WTC11 (cell line): ENCODE results near the gene SPO11. TPM values are rescaled to one million over a fixed set of nuclear protein-coding genes. Genes with fewer than 3 reads are reported as not detected.

Experiments
- ATAC-seq: fragments of 200-7000 bp; cut with Tn5 transposase; 2 replicates; pipeline ENCODE4 v1.10.0; 2021; ENCODE audit warnings: mild to moderate bottlenecking, moderate library complexity
- CTCF ChIA-PET: fragments of 300-600 bp; sonication (Branson Sonifier 250); formaldehyde crosslinking; loops from one replicate; lab custom pipeline; 2021; ENCODE audit warnings: antibody characterized with exemption; lab: Charles Lee
- POLR2A ChIA-PET: fragments of 350-600 bp; sonication (Branson Sonifier 250); formaldehyde crosslinking; loops from one replicate; lab custom pipeline; 2021; ENCODE audit warnings: antibody characterized with exemption; lab: Charles Lee
- DNase-seq: peaks from one replicate; pipeline ENCODE4 v3.0.0; 2021; ENCODE audit warnings: low spot score
- H3K27ac Mint-ChIP-seq: 2 replicates; pipeline ENCODE4 v1.8.0; 2021; ENCODE audit warnings: mixed read lengths
- H3K27me3 Mint-ChIP-seq: 2 replicates; pipeline ENCODE4 v1.8.0; 2021; ENCODE audit warnings: low read depth, mild to moderate bottlenecking, moderate library complexity, mixed read lengths
- H3K36me3 Mint-ChIP-seq: 2 replicates; pipeline ENCODE4 v1.8.0; 2021; ENCODE audit warnings: mixed read lengths
- H3K4me1 Mint-ChIP-seq: 2 replicates; pipeline ENCODE4 v1.8.0; 2022; ENCODE audit warnings: mixed read lengths
- H3K4me3 Mint-ChIP-seq: 2 replicates; pipeline ENCODE4 v1.8.0; 2021; ENCODE audit warnings: mild to moderate bottlenecking, moderate library complexity, mixed read lengths
- H3K9me3 Mint-ChIP-seq: 2 replicates; pipeline ENCODE4 v1.8.0; 2021; ENCODE audit warnings: mixed read lengths
- AFF4 ChIP-seq: sonication (generic); formaldehyde crosslinking; IDR thresholded peaks from 2 replicates; pipeline ENCODE4 v1.8.1; 2023; ENCODE audit warnings: mild to moderate bottlenecking, missing genetic modification reagents, borderline replicate concordance
- CREB1 ChIP-seq: sonication (generic); formaldehyde crosslinking; IDR thresholded peaks from 2 replicates; pipeline ENCODE4 v1.8.0; 2023; ENCODE audit warnings: mild to moderate bottlenecking, missing genetic modification reagents
- E2F4 ChIP-seq: sonication (generic); formaldehyde crosslinking; IDR thresholded peaks from 2 replicates; pipeline ENCODE4 v1.8.1; 2022; ENCODE audit warnings: low read depth, mild to moderate bottlenecking, moderate library complexity, missing genetic modification reagents, borderline replicate concordance
- FOXJ3 ChIP-seq: sonication (generic); formaldehyde crosslinking; IDR thresholded peaks from 2 replicates; pipeline ENCODE4 v1.9.0; 2021; ENCODE audit warnings: missing genetic modification reagents, mild to moderate bottlenecking, borderline replicate concordance
- FOXP1 ChIP-seq: sonication (generic); formaldehyde crosslinking; IDR thresholded peaks from 2 replicates; pipeline ENCODE4 v1.8.0; 2022; ENCODE audit warnings: missing genetic modification reagents, mild to moderate bottlenecking, moderate library complexity, borderline replicate concordance
- HMGA2 ChIP-seq: fragments of 250-450 bp; sonication (Bioruptor Pico); IDR thresholded peaks from 2 replicates; pipeline ENCODE4 v1.4.0; 2021; ENCODE audit warnings: mild to moderate bottlenecking, moderate library complexity
- MAX ChIP-seq: sonication (generic); formaldehyde crosslinking; IDR thresholded peaks from 2 replicates; pipeline ENCODE4 v1.8.0; 2022; ENCODE audit warnings: mild to moderate bottlenecking, missing genetic modification reagents
- MLX ChIP-seq: sonication (generic); formaldehyde crosslinking; IDR thresholded peaks from 2 replicates; pipeline ENCODE4 v1.8.1; 2023; ENCODE audit warnings: mild to moderate bottlenecking, missing genetic modification reagents, moderate library complexity
- OVOL2 ChIP-seq: fragments of 250-450 bp; sonication (Bioruptor Pico); IDR thresholded peaks from 2 replicates; pipeline ENCODE4 v1.9.0; 2021; ENCODE audit warnings: mild to moderate bottlenecking, borderline replicate concordance
- PRRX2 ChIP-seq: fragments of 250-450 bp; sonication (Bioruptor Pico); IDR thresholded peaks from 2 replicates; pipeline ENCODE4 v1.8.0; 2021; ENCODE audit warnings: mild to moderate bottlenecking
- RORB ChIP-seq: fragments of 250-450 bp; sonication (Bioruptor Pico); IDR thresholded peaks from 2 replicates; pipeline ENCODE4 v1.9.0; 2021; ENCODE audit warnings: mild to moderate bottlenecking
- SP1 ChIP-seq: sonication (generic); formaldehyde crosslinking; conservative IDR thresholded peaks from 2 replicates; pipeline ENCODE4 v1.8.1; 2022; ENCODE audit warnings: missing genetic modification reagents
- TCF7 ChIP-seq: sonication (generic); formaldehyde crosslinking; IDR thresholded peaks from 2 replicates; pipeline ENCODE4 v1.8.0; 2022; ENCODE audit warnings: mild to moderate bottlenecking, low read depth, missing genetic modification reagents, moderate library complexity
- TEAD4 ChIP-seq: sonication (generic); formaldehyde crosslinking; IDR thresholded peaks from 2 replicates; pipeline ENCODE4 v1.8.0; 2022; ENCODE audit warnings: mild to moderate bottlenecking, missing genetic modification reagents
- TP53 ChIP-seq: sonication (generic); formaldehyde crosslinking; IDR thresholded peaks from 2 replicates; pipeline ENCODE4 v1.8.1; 2023; ENCODE audit warnings: mild to moderate bottlenecking, missing genetic modification reagents
- ZNF138 ChIP-seq: sonication (generic); formaldehyde crosslinking; conservative IDR thresholded peaks from 2 replicates; pipeline ENCODE4 v1.8.1; 2022; ENCODE audit warnings: mild to moderate bottlenecking, moderate library complexity, missing genetic modification reagents
- ZNF219 ChIP-seq: sonication (generic); formaldehyde crosslinking; IDR thresholded peaks from 2 replicates; pipeline ENCODE4 v1.8.0; 2023; ENCODE audit warnings: missing genetic modification reagents, mild to moderate bottlenecking, borderline replicate concordance
- ZNF263 ChIP-seq: sonication (generic); formaldehyde crosslinking; IDR thresholded peaks from 2 replicates; pipeline ENCODE4 v1.8.1; 2022; ENCODE audit warnings: low read depth, mild to moderate bottlenecking, moderate library complexity, missing genetic modification reagents
- ZNF281 ChIP-seq: sonication (generic); formaldehyde crosslinking; IDR thresholded peaks from 2 replicates; pipeline ENCODE4 v1.8.0; 2023; ENCODE audit warnings: mild to moderate bottlenecking, missing genetic modification reagents
- ZNF317 ChIP-seq: sonication (generic); formaldehyde crosslinking; IDR thresholded peaks from 2 replicates; pipeline ENCODE4 v1.8.1; 2023; ENCODE audit warnings: low read depth, mild to moderate bottlenecking, moderate library complexity, missing genetic modification reagents, borderline replicate concordance
- ZNF425 ChIP-seq: fragments of 250-450 bp; sonication (Bioruptor Pico); conservative IDR thresholded peaks from 2 replicates; pipeline ENCODE4 v1.9.0; 2021; ENCODE audit warnings: mild to moderate bottlenecking
- ZSCAN18 ChIP-seq: fragments of 250-450 bp; sonication (Bioruptor Pico); IDR thresholded peaks from 2 replicates; pipeline ENCODE4 v2.1.2; 2022; ENCODE audit warnings: mild to moderate bottlenecking, moderate library complexity
- total RNA-seq: library from RNA; stranded (reverse); gene quantifications from 3 replicates; pipeline ENCODE4 v1.2.3, GENCODE V29; 2021

Gene SPO11
- total RNA-seq, 1 experiment from 2014 or later, result not detected

- TF ChIP-seq AFF4 (CRISPR knock-in tag), result no peak
- no peak for TF ChIP-seq MLX (CRISPR knock-in tag)
- no peak for TF ChIP-seq CREB1
- no peak for TF ChIP-seq RORB (CRISPR knock-in tag)
- TF ChIP-seq FOXJ3 (CRISPR knock-in tag), result no peak
- TF ChIP-seq ZNF281, result no peak
- TF ChIP-seq OVOL2 (CRISPR knock-in tag), result no peak
- TF ChIP-seq ZNF317 (CRISPR knock-in tag), result no peak
Measured at GRCh38 chr20:57306747-57307146, 22.9 kb upstream of the SPO11 start (continued).

GRCh38 chr20:57308451-57309271 is 20.9 kb upstream of the SPO11 start:
- DNase-seq (no peak), ATAC-seq (no peak)
- Mint-ChIP-seq H3K36me3 (no peaks in the 10 kb centered on the region), H3K4me1 (no peaks in the 10 kb centered on the region), H3K4me3 (no peak overlapping the region), H3K27ac (no peak overlapping the region), H3K27me3 (no peaks in the 10 kb centered on the region; the same call in 1 of the 2 replicates), H3K9me3 (no peaks in the 10 kb centered on the region)
- TF ChIP-seq HMGA2 (CRISPR knock-in tag) (no peak), ZSCAN18 (CRISPR knock-in tag) (no peak), ZNF219 (no peak), E2F4 (CRISPR knock-in tag) (no peak), MAX (CRISPR knock-in tag) (no peak), TEAD4 (CRISPR knock-in tag) (no peak), ZNF425 (CRISPR knock-in tag) (no peak), ZNF138 (CRISPR knock-in tag) (no peak), ZNF263 (CRISPR knock-in tag) (no peak), SP1 (CRISPR knock-in tag) (no peak), PRRX2 (CRISPR knock-in tag) (no peak), TP53 (CRISPR knock-in tag) (no peak), FOXP1 (CRISPR knock-in tag) (no peak), TCF7 (CRISPR knock-in tag) (no peak)
- CTCF ChIA-PET, result no interaction called here
- POLR2A ChIA-PET, result no interaction called here
